ENCODE data around the gene TMCC3.
"Not testable (repeated sequence)": the region's sequence is repeated elsewhere in the genome, so short reads cannot be mapped to it uniquely, and the experiment has no call there.

The TMCC3 gene

GRCh38 chr12:94561943-94562411 is 88.4 kb downstream of the TMCC3 start:
- peak; percentile 69 for DNase-seq

- DNase-seq = peak; percentile 82
Observed at GRCh38 chr12:94560431-94561221, 89.7 kb downstream of the TMCC3 start.

DNA sequence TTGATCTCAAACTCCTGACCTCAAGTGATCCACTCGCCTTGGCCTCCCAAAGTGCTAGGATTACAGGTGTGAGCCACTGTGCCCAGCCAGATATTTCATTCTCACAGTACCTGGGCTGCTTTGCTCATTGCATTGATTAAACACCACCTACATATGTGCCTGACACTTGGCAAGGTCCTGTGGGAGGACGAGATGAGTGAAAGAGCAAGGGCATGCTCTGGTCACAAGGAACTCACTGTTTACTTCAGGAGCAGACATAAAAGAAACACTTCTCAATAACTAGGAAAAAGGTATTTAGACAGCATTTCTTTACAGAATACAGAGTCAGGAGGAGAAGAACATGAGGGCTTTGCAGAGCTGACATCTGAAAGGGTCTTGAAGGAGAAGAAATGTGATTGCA is 91.7 kb downstream of the TMCC3 start:
- DNase-seq = no peak

DNA sequence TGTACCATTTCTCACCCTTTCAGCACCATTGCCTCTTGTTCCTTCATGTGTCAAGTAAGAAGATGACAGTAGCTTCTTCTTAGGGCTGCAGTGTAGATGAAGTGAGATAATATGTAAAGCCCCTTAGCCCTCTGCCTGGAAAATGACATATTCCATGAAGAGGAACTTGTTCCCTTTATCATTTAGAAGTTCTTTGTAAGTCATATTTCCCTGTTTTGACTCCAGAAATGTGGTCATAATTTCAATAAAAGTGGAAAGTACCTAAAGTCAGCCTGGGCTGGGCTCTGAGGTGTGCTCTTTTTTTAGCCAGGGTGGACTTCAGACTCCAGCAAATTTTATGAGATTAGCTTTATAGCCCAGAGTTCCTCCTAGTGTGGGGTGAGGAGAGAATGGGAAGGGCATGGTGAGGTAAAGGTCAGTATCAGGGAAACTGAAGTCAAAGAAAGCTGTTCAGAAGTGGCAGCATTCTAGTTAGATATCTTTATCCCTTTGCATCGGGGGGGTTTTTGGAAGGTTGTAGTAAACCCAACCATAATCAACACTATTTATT is 92.5 kb downstream of the TMCC3 start:
- no peak for DNase-seq

DNA sequence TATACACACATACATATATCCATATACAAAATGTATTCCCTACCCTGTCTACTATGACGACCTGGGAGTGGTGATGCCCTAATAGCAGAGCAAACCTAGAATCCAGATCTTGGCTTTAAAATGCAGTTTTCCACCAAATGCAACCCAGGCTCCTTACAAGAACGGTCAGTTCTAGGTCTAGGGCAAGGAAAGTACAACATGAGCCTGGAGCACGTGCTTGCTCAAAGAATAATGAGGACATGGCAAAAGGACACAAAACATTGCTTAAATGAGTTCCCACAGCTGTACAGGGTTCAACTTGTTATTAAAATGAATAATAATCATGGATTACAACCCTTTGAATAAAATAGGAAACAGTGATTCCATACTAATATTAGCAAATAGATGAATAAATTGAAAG is 94.7 kb downstream of the TMCC3 start:
- no peak for DNase-seq

DNA sequence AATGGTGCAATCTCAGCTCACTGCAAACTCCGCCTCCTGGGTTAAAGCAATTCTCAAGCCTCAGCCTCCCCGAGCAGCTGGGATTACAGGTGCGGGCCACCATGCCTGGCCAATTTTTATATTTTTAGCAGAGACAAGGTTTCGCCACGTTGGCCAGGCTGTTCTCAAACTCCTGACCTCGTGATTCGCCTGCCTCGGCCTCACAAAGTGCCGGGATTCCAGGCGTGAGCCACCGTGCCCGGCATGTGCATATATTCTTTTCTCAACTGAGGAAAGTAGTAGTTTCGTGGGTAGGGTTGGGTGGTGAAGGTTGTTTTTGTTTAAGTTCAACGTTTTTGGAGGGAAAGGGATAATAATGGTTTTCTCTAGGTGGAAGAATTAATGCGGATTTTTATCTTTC is 96.5 kb downstream of the TMCC3 start:
- DNase-seq = no peak

DNA sequence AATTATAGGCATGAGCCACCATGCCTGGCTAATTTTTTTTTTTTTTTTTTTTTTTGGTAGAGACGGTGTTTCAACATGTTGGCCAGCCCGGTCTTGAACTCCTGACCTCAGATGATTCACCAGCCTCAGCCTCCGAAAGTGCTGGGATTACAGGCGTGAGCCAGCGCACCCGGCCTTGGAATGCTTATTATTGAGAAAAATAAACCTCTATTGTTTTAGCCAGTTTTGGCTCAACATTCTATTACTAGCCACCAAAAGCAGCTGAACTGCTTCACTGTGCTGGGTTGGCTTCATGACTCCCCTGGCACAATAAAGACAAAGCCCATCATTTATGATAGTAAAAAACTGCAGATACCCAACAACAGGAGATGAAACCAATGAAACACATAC is 97.2 kb downstream of the TMCC3 start:
- DNase-seq = no peak

GRCh38 chr12:94551810-94552209 is 98.5 kb downstream of the TMCC3 start:
- no peak for DNase-seq

GRCh38 chr12:94550964-94551363 is 99.4 kb downstream of the TMCC3 start:
- DNase-seq = no peak

- not testable (repeated sequence) for DNase-seq
Observed at GRCh38 chr12:94548833-94549232, 101.5 kb downstream of the TMCC3 start.

GRCh38 chr12:94545935-94546771 is 104.2 kb downstream of the TMCC3 start:
- peak; percentile 66 for DNase-seq

DNA sequence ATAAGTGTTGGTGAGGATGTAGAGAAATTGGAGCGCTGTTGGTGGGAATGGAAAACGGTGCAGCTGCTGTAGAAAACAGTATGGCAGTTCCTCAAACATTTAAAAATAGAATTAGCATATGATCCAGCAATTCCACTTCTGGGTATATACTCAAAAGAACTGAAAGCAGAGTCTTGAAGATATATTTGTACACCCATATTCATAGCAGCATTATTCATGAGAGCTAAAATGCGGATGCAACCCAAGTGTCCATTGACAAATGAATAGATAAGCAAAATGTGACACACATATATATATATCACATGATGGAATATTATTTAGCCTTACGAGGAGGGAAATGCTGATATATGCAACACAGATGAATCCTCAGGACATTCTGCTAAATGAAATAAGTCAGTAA is 106.0 kb downstream of the TMCC3 start:
- DNase-seq = no peak

GRCh38 chr12:94538318-94538717 is 112.0 kb downstream of the TMCC3 start:
- DNase-seq = no peak

DNA sequence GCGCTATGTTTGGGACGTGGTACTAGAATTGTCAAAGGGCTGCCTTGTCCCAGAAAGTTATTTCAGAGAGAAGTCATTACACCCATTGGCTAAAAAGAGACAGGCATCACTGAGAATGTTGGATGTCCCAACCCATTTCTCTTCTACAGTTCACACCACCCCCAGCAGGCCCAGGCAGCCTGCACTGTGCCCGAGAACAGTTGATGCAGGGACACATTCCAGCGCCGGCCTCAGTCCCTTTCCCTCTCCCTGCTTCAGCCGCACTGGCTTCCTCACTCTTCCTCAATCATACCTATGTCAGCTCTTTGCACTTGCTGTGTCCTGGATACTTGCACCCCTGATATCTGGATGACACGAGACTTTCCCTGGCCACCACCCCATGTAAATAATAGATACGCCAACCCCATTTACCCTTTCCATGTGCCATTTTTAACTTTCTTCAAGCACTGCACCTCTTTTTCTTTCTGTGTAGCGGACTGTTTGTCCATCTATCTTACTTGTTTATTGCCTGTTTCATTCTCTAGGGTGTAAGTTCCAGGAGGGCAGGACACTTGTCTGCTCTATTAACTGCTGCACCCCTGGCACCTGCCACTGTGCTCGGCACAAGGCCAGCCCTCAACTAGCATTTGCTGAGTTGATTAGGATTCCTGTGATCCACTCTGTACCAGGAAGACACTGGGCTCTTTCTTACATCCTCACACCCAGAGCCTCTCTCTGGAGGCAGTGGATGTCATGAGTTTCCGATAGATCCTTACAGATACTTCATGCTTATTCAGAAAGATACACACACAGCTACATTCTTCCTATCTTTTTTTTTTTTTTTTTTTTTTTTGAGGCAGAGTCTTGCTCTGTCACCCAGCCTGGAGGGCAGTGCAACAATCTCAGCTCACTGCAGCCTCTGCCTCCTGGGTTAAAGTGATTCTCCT is 114.1 kb downstream of the TMCC3 start:
- DNase-seq = peak; percentile 42

GRCh38 chr12:94535510-94535921 is 114.8 kb downstream of the TMCC3 start:
- DNase-seq = peak; percentile 97

DNA sequence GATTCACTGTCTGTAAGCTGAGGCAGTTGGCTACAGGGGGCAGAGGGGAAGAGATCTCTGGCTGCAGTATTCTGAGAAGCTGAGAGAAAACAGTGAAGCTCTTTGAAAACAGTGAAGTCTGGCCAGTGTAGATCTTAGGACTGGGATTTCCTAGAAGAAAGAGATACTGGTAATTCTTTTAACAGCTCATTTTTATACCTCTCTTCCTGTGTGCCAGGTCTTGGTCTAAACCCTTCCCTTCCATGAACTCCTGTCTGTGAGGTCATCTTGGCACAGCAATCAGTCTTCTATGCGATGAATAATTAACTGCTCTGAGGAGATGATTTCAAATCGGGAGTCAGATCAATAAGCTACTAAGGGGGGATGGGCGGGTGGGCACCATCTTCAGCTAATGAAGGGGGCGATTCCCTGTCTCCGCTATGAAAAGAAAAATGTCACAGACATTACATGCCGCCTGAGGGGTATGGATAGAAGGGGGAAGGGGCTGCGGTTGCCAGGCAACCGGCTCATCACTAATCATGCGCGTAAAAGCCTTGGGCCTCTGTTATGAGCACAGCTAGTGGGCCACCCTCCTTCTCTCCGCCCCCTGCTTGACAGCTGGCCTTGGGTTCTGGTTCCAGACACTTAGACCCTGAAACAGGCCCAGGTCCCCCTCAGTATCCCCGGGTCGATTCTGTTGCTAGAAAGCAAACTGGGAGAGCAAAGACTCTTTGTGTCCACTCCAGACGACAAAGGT is 115.4 kb downstream of the TMCC3 start:
- peak; percentile 80 for DNase-seq

DNA sequence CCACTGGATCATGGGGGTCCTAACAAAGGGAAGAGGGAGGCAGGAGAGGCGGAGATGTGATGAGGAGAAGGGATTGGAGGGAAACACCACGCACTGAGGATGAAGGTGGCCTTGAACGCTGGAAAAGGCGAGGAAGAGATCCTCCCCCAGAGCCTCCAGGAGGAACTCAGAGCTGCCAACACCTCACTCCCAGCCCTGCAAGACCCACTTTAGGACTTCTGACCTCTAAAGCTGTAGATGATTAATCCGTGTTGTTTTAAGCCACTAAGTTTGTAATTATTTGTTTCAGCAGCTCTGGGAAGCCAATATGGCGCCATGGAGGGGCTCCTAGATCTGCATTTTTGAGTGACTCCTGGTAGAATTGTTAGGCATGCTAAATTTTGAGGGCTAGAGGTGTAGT is 116.1 kb downstream of the TMCC3 start:
- no peak for DNase-seq

GRCh38 chr12:94532490-94533422 is 117.6 kb downstream of the TMCC3 start:
- peak; percentile 85 for DNase-seq

- no peak for DNase-seq
Observed at GRCh38 chr12:94531196-94531720, 119.1 kb downstream of the TMCC3 start.

- no peak for DNase-seq
Observed at GRCh38 chr12:94525951-94526350, 124.4 kb downstream of the TMCC3 start.

All from NCI-H69 (cell line).